H7 (cell line): ENCODE results near the gene KSR2. TPM values are rescaled to one million over a fixed set of nuclear protein-coding genes. Genes with fewer than 3 reads are reported as not detected.
"Not testable (repeated sequence)": the region's sequence is repeated elsewhere in the genome, so short reads cannot be mapped to it uniquely, and the experiment has no call there.

Experiments
- DNase-seq: peaks from one replicate; pipeline ENCODE4 v3.0.0; 2012
- H3K27me3 ChIP-seq: 2 replicates; pipeline ENCODE4 v1.6.0; 2011; ENCODE audit warnings: mild to moderate bottlenecking, low read length; ENCODE audit not compliant: control insufficient read depth, insufficient read depth
- H3K36me3 ChIP-seq: replicated peaks from 2 replicates; pipeline ENCODE4 v1.5.1; 2011; ENCODE audit warnings: low read length; ENCODE audit not compliant: control insufficient read depth, insufficient read depth
- H3K4me3 ChIP-seq: 2 replicates; pipeline ENCODE4 v1.5.1; 2011; ENCODE audit warnings: low read depth, mild to moderate bottlenecking, control low read depth, low read length, moderate library complexity; ENCODE audit not compliant: insufficient read depth
- total RNA-seq: library from RNA; depleted of rRNA; stranded (reverse); fragments of >200 nt; shearing (Covaris generic); gene quantifications from 2 replicates; pipeline ENCODE4 v1.2.3, GENCODE V29; 2014

KSR2 gene
- total RNA-seq, 1 experiment from 2014 or later: 0.10 TPM

DNA sequence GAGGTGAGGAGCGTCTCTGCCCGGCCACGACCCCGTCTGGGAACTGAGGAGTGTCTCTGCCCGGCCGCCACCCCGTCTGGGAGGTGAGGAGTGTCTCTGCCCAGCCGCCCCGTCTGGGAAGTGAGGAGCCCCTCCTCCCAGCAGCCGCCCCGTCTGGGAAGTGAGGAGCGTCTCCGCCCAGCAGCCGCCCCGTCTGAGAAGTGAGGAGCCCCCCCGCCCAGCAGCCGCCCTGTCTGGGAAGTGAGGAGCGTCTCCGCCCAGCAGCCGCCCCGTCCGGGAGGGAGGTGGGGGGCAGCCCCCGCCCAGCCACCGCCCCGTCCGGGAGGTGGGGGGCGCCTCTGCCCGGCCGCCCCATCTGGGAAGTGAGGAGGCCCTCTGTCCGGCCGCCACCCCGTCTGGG lies 237.7 kb downstream of the KSR2 start:
- H3K4me3 ChIP-seq, DNase-seq, H3K27me3 ChIP-seq, H3K36me3 ChIP-seq: not testable (repeated sequence)

DNA sequence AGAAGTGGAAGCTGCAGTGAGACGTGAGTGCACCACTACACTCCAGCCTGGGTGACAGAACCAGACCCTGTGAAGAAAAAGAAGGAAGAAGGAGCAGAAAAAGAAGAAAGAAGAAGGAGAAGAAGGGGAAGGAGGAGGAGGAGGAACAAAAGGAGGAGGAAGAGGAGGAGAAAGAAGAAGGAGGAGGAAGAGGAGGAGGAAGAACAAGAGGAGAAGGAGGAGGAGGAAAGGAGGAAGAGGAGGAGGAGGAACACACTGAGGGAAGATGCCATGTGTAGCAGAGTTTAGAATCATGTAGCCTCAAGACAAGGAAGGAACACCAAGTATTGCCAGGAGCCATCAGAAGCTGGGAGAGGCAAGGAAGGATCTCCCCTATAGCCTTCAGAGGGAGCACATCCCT lies 241.5 kb downstream of the KSR2 start:
- no peak for DNase-seq
- H3K27me3 ChIP-seq: no peaks in the 10 kb centered on the region
- no peak overlapping the region for H3K4me3 ChIP-seq
- no peaks in the 10 kb centered on the region for H3K36me3 ChIP-seq

DNA sequence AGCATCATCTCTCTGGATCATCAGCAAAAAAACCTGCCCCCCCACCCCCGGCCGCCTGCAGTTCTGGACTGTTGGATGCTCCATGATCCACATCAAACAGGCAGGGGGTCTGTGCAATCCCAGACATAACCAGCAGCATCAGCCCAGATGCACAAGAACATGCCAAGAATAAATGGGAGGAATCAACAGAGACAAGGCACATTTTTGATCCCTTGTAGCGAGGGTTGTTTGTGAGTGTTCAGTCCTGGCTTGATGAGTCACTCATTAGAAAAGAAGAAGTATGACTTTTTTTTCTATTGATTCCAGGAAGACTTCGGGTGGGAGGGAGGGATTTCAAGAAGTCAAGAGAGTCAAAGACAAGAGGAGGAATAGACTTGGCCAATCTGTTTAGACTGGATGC lies 244.2 kb downstream of the KSR2 start:
- H3K36me3 ChIP-seq: no peaks in the 10 kb centered on the region
- no peak for DNase-seq
- no peak overlapping the region for H3K4me3 ChIP-seq
- no peaks in the 10 kb centered on the region for H3K27me3 ChIP-seq

DNA sequence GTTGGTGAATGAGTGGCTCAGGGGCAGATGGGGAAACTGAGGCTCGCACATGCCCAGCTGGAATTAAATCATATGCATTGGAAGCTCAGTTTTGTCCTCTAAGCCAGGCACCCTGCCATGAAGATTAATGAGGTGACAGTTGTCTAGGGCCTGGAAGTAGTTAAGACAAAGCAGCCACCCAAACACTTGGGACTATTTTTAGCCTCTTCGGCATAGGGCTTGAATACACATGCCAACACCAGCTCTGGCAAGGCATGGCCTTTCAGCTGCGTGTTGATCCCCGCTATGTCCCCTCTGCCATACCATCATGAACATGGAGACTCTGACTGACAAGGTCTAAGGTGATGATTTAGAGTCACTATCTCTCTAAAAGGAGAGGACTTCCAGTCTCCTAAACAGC lies 250.2 kb downstream of the KSR2 start:
- no peak overlapping the region for H3K4me3 ChIP-seq
- H3K27me3 ChIP-seq: no peaks in the 10 kb centered on the region; the same call in 1 of the 2 replicates
- H3K36me3 ChIP-seq: no peaks in the 10 kb centered on the region
- no peak for DNase-seq

- no peaks in the 10 kb centered on the region; the same call in 1 of the 2 replicates for H3K27me3 ChIP-seq
- no peak for DNase-seq
- H3K4me3 ChIP-seq: no peak overlapping the region
- no peaks in the 10 kb centered on the region for H3K36me3 ChIP-seq
These were observed 250.6 kb downstream of the KSR2 start for GRCh38 chr12:117718141-117718540.

DNA sequence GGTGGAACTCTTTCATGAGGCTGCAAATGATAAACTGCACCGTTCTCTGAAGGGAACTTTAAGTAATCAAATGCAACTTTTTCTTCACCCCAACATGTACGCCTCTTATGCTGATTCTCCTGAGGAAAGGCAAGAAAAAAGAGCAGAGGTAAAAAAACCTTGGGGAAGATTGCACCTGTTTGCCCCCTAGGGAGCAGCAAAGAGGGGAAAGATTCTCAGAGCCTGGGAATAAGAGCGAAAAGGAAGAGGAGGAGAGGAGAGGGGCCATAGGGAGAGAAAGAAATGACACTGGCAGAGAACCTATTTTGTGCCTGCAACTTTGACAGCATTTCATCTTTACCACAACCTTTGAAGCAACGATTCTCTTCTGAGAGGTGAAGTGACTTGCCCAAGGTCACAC lies 254.6 kb downstream of the KSR2 start:
- Histone ChIP-seq H3K36me3 (no peaks in the 10 kb centered on the region), H3K4me3 (no peak overlapping the region), H3K27me3 (no peaks in the 10 kb centered on the region; the same call in 1 of the 2 replicates)
- peak; percentile 16 for DNase-seq

- DNase-seq: no peak
These were observed 258.7 kb downstream of the KSR2 start for GRCh38 chr12:117710121-117710520.

DNA sequence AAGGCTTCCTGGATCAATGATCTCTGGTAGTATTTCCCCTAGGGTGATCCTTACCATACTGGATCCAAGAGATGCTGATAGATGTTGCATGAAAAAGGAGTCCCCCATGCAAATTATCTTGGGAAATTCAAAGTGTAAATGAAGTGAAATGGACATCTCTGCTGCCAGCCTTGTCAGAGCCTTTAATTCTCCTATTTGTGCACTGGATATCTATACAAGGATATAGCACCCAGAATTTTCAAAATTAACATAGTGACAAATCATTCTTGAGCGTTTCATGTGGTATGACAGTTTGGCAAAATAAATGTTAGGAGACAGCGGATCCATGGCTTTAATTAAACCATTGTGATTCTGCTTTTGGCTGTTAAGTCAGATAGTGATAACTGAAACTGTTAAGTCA lies 260.9 kb downstream of the KSR2 start:
- DNase-seq: no peak
- H3K36me3 ChIP-seq: no peaks in the 10 kb centered on the region
- H3K27me3 ChIP-seq: no peaks in the 10 kb centered on the region
- H3K4me3 ChIP-seq: no peak overlapping the region

More at GRCh38 chr12:117710121-117710520, 258.7 kb downstream of the KSR2 start:
- Histone ChIP-seq H3K27me3 (no peaks in the 10 kb centered on the region; the same call in 1 of the 2 replicates), H3K4me3 (no peak overlapping the region), H3K36me3 (no peaks in the 10 kb centered on the region)

- no peak overlapping the region for H3K4me3 ChIP-seq
These were observed 265.2 kb downstream of the KSR2 start for GRCh38 chr12:117703584-117703983.

GRCh38 chr12:117702741-117703140 lies 266.0 kb downstream of the KSR2 start:
- Histone ChIP-seq H3K36me3 (no peaks in the 10 kb centered on the region), H3K27me3 (no peaks in the 10 kb centered on the region), H3K4me3 (no peak overlapping the region)
- no peak for DNase-seq

More at GRCh38 chr12:117703584-117703983, 265.2 kb downstream of the KSR2 start:
- Histone ChIP-seq H3K27me3 (no peaks in the 10 kb centered on the region), H3K36me3 (no peaks in the 10 kb centered on the region)
- no peak for DNase-seq

GRCh38 chr12:117699575-117699974 lies 269.2 kb downstream of the KSR2 start:
- H3K27me3 ChIP-seq: no peaks in the 10 kb centered on the region
- H3K36me3 ChIP-seq: no peaks in the 10 kb centered on the region
- H3K4me3 ChIP-seq: no peak overlapping the region
- no peak for DNase-seq

GRCh38 chr12:117699118-117699517 lies 269.7 kb downstream of the KSR2 start:
- Histone ChIP-seq H3K4me3 (no peak overlapping the region), H3K36me3 (no peaks in the 10 kb centered on the region), H3K27me3 (no peaks in the 10 kb centered on the region)
- DNase-seq: no peak

DNA sequence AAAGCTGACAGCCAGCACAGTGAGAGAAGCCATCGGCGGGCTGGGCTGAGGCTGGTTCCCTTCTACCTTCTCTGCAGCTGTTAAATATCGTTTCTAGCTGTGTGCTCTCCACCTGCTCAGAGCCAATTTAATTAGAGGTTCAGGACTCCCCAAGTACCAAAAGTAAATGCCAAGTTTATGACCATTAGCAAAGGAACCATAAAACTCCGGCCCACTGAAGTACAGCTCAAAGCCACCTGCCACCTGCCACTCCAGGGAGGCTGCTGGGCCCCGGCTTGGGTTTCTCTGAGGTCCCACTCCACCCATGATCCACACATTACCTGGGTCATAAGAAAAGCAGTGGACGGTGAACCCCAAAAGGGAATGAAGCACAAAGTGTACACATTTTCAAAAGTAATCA lies 272.8 kb downstream of the KSR2 start:
- no peak for DNase-seq
- no peak overlapping the region for H3K4me3 ChIP-seq
- H3K36me3 ChIP-seq: no peaks in the 10 kb centered on the region
- H3K27me3 ChIP-seq: no peaks in the 10 kb centered on the region

- no peaks in the 10 kb centered on the region for H3K36me3 ChIP-seq
- H3K4me3 ChIP-seq: no peak overlapping the region
- no peak for DNase-seq
- H3K27me3 ChIP-seq: no peaks in the 10 kb centered on the region
These were observed 276.3 kb downstream of the KSR2 start for GRCh38 chr12:117692512-117692911.

GRCh38 chr12:117689857-117690256 lies 278.9 kb downstream of the KSR2 start:
- H3K36me3 ChIP-seq: no peaks in the 10 kb centered on the region
- no peaks in the 10 kb centered on the region for H3K27me3 ChIP-seq
- H3K4me3 ChIP-seq: no peak overlapping the region
- DNase-seq: no peak

DNA sequence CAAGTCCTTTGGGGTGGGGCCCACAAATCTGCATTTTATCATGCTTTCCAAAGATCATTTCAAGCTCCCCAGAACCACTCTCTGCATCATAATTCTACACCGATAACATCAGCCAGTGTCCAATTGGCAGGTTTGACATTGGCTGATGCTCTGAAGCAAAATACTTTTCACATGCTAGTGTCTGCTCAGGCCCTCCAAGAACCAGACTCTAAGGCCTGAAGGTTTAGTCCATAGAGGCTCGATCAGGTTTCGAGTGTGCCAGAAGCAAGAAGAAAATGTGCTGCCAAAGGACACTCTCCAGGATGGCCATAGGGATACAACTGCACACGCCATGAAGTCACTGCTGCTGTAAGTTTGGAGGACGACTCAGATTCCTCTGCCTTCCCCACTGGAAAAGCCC lies 280.3 kb downstream of the KSR2 start:
- DNase-seq: no peak
- H3K4me3 ChIP-seq: no peak overlapping the region
- H3K36me3 ChIP-seq: no peaks in the 10 kb centered on the region
- no peaks in the 10 kb centered on the region for H3K27me3 ChIP-seq
